ENCODE measurements around the gene KLRC1. TPM values are rescaled to one million over a fixed set of nuclear protein-coding genes. Genes with fewer than 3 reads are reported as not detected.

The KLRC1 gene
- total RNA-seq, 1 donor from 2014 or later = not detected

DNA sequence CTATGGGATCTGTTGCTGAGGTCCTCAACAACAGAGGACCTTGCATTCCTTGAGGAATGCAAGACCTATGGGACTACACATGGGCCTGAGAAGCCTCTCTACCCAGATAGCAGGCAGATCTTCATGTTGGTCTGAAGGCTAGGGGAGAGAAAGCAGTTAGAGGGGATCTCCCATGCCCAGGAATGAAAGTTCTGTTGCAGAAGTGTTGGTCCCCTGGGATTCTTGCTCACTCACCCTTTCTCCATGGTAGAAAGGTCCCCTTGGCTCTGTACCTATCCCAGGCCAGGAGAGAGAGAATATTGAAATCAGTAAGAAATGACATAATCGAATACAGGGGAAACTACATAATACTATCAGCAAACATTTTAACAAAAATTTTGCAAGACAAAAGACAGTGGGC, 16.5 kb upstream of the KLRC1 start:
- H3K4me1 Mint-ChIP-seq (ENCODE audit: unreplicated experiment) = no peaks in the 10 kb centered on the region
- H3K36me3 Mint-ChIP-seq (ENCODE audit: low read depth, unreplicated experiment) = no peaks in the 10 kb centered on the region
- TF ChIP-seq, protein P1, sequence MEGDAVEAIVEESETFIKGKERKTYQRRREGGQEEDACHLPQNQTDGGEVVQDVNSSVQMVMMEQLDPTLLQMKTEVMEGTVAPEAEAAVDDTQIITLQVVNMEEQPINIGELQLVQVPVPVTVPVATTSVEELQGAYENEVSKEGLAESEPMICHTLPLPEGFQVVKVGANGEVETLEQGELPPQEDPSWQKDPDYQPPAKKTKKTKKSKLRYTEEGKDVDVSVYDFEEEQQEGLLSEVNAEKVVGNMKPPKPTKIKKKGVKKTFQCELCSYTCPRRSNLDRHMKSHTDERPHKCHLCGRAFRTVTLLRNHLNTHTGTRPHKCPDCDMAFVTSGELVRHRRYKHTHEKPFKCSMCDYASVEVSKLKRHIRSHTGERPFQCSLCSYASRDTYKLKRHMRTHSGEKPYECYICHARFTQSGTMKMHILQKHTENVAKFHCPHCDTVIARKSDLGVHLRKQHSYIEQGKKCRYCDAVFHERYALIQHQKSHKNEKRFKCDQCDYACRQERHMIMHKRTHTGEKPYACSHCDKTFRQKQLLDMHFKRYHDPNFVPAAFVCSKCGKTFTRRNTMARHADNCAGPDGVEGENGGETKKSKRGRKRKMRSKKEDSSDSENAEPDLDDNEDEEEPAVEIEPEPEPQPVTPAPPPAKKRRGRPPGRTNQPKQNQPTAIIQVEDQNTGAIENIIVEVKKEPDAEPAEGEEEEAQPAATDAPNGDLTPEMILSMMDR (IDR thresholded peaks at IDR 0.05; ENCODE audit: unreplicated experiment) = no peak
- no peak overlapping the region for H3K4me3 Mint-ChIP-seq (ENCODE audit: unreplicated experiment)
- no peak for DNase-seq (ENCODE audit: low spot score)
- no peaks in the 10 kb centered on the region for H3K27me3 Mint-ChIP-seq (ENCODE audit: unreplicated experiment)
- no peaks in the 10 kb centered on the region for H3K9me3 Mint-ChIP-seq (ENCODE audit: unreplicated experiment)
- H3K27ac Mint-ChIP-seq (ENCODE audit: unreplicated experiment) = no peak overlapping the region

DNA sequence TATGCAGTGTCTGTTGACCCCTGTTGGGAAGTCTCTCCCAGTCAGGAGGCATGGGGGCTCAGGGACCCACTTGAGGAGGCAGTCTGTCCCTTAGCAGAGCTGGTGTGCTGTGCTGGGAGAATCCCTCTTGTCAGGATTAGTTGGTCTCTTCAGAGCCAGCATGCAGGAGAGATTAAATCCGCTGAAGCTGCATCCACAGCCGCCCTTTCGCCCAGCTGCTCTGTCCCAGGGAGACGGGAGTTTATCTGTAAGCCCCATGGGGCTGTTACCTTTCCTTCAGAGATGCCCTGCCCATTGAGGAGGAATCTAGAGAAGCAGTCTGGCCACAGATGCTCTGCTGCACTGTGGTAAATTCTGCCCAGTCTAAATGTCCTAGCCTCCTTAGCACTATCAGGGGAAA, 13.1 kb upstream of the KLRC1 start:
- TF ChIP-seq, protein P1 (IDR thresholded peaks at IDR 0.05; ENCODE audit: unreplicated experiment) = no peak
- Mint-ChIP-seq H3K36me3 (ENCODE audit: low read depth, unreplicated experiment) (no peaks in the 10 kb centered on the region), H3K27ac (ENCODE audit: unreplicated experiment) (no peak overlapping the region), H3K9me3 (ENCODE audit: unreplicated experiment) (no peaks in the 10 kb centered on the region), H3K4me3 (ENCODE audit: unreplicated experiment) (no peak overlapping the region), H3K27me3 (ENCODE audit: unreplicated experiment) (no peaks in the 10 kb centered on the region), H3K4me1 (ENCODE audit: unreplicated experiment) (no peaks in the 10 kb centered on the region)
- DNase-seq (ENCODE audit: low spot score) = no peak

DNA sequence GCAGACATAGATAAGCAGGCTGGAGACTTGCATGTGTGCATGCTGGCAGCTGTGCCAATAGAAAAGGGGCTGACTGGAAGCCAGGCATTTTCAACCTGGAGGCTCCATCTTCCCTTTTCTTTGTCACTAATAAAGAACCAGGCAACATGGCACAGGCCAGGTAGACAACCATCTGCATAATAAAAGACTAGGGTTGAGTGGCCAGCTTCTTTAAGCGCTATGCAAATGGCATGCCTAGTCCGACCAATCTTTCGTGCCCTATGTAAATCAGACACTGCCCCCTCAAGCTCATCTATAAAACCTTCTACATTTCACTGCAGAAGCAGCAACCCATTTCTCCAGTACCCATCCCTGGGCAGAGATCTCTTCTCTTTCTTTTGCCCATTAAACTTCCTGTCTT, 4.6 kb upstream of the KLRC1 start:
- H3K9me3 Mint-ChIP-seq (ENCODE audit: unreplicated experiment) = no peaks in the 10 kb centered on the region
- no peak for DNase-seq (ENCODE audit: low spot score)
- TF ChIP-seq, protein P1 (IDR thresholded peaks at IDR 0.05; ENCODE audit: unreplicated experiment) = no peak
- no peaks in the 10 kb centered on the region for H3K27me3 Mint-ChIP-seq (ENCODE audit: unreplicated experiment)
- no peaks in the 10 kb centered on the region for H3K36me3 Mint-ChIP-seq (ENCODE audit: low read depth, unreplicated experiment)
- H3K4me3 Mint-ChIP-seq (ENCODE audit: unreplicated experiment) = no peak overlapping the region
- no peaks in the 10 kb centered on the region for H3K4me1 Mint-ChIP-seq (ENCODE audit: unreplicated experiment)
- no peak overlapping the region for H3K27ac Mint-ChIP-seq (ENCODE audit: unreplicated experiment)

DNA sequence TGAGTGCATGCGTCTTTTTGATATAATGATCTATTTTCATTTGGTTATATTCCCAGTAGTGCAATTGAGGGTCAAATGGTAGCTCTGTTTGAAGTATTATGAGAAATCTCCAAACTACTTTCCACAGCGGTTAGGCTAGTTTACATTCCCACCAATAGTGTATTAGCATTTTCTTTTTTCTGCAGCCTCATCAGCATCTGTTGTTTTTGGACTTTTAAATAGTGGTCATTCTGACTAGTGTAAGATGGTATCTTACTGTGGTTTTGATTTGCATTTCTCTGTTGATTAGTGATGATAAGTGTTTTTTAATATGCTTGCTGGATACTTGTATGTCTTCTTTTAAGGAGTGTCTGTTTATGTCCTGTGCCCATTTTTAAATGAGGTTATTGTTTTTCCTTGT, 3.7 kb upstream of the KLRC1 start:
- Mint-ChIP-seq H3K27me3 (ENCODE audit: unreplicated experiment) (no peaks in the 10 kb centered on the region), H3K4me3 (ENCODE audit: unreplicated experiment) (no peak overlapping the region), H3K27ac (ENCODE audit: unreplicated experiment) (no peak overlapping the region), H3K36me3 (ENCODE audit: low read depth, unreplicated experiment) (no peaks in the 10 kb centered on the region), H3K4me1 (ENCODE audit: unreplicated experiment) (no peaks in the 10 kb centered on the region), H3K9me3 (ENCODE audit: unreplicated experiment) (no peaks in the 10 kb centered on the region)
- no peak for DNase-seq (ENCODE audit: low spot score)
- TF ChIP-seq, protein P1 (IDR thresholded peaks at IDR 0.05; ENCODE audit: unreplicated experiment) = no peak

DNA sequence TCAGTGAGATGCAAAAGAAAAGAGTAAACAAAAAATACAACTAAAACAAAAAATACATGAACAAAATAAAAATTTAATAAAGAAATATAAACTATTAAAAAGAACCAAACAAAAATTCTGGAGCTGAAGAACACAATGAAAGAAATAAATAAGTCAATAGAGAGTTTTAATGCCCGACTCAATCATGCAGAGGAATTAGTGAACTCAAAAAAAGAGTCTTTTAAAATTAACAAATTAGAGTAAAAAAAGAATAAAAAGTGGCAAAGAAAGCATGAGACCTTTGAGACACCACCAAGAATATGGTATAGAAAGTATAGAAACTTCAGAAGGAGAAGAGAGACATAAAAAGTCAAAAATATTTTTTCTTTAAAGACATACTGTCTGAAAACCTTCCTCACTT, 2.6 kb upstream of the KLRC1 start:
- TF ChIP-seq, protein P1 (IDR thresholded peaks at IDR 0.05; ENCODE audit: unreplicated experiment) = no peak

More for the DNA sequence above, 2.6 kb upstream of the KLRC1 start:
- no peak for DNase-seq (ENCODE audit: low spot score)
- H3K4me1 Mint-ChIP-seq (ENCODE audit: unreplicated experiment) = no peaks in the 10 kb centered on the region
- H3K9me3 Mint-ChIP-seq (ENCODE audit: unreplicated experiment) = no peaks in the 10 kb centered on the region
- H3K27me3 Mint-ChIP-seq (ENCODE audit: unreplicated experiment) = no peaks in the 10 kb centered on the region
- H3K36me3 Mint-ChIP-seq (ENCODE audit: low read depth, unreplicated experiment) = no peaks in the 10 kb centered on the region
- no peak overlapping the region for H3K4me3 Mint-ChIP-seq (ENCODE audit: unreplicated experiment)
- no peak overlapping the region for H3K27ac Mint-ChIP-seq (ENCODE audit: unreplicated experiment)

Data from endothelial cell (in vitro differentiated cells).